Uterus (tissue), 4 donors: Measurements from ENCODE around the gene B3GNT8. TPM values are rescaled to one million over a fixed set of nuclear protein-coding genes. Genes with fewer than 3 reads are reported as not detected.

Source experiments
- DNase-seq, 2 donors: peaks; one replicate each; pipeline ENCODE4 v3.0.0-alpha.2; 2019 to 2020
- H3K27ac ChIP-seq, 2 donors: fragments of 200-600 bp; sonication (generic); 1 replicate in 1 of 2; 2 replicates in 1 of 2; pipeline ENCODE4 v1.5.1; 2016 to 2018
- H3K27me3 ChIP-seq, 2 donors: fragments of 200-600 bp; sonication (generic); one replicate each; pipeline ENCODE4 v1.5.1; 2018 to 2019; ENCODE audit warnings: control low read depth in 1 of 2
- H3K36me3 ChIP-seq, 2 donors: fragments of 200-600 bp; sonication (generic); one replicate each; pipeline ENCODE4 v1.5.1; 2019; ENCODE audit warnings: control low read depth in 1 of 2
- H3K4me1 ChIP-seq, 2 donors: fragments of 200-600 bp; sonication (generic); one replicate each; pipeline ENCODE4 v1.5.1; 2018 to 2019; ENCODE audit warnings: control low read depth in 1 of 2
- H3K4me3 ChIP-seq, 2 donors: fragments of 200-600 bp; sonication (generic); 1 replicate in 1 of 2; 2 replicates in 1 of 2; pipeline ENCODE4 v1.5.1; 2018 to 2019; ENCODE audit warnings: mild to moderate bottlenecking in 1 of 2
- H3K9me3 ChIP-seq, 2 donors: fragments of 200-600 bp; sonication (generic); one replicate each; pipeline ENCODE4 v1.5.1; 2019; ENCODE audit warnings: control low read depth in 1 of 2
- POLR2A ChIP-seq, 2 donors: fragments of 450-650 bp; IDR thresholded peaks; one replicate each; pipeline ENCODE4 v1.6.1; 2016; ENCODE audit warnings: antibody characterized with exemption in 2 of 2, mild to moderate bottlenecking in 1 of 2, moderate library complexity in 1 of 2
- intact Hi-C: fragments of 100-400 bp; cut with DNase I; formaldehyde crosslinking; loops from one replicate; pipeline ENCODE4 v1.15.1; 2023; ENCODE audit warnings: low total_unique reads
- total RNA-seq, 4 donors: library from RNA; depleted of rRNA in 3 of 4; stranded (reverse); fragments of >200 nt in 3 of 4; gene quantifications; one replicate each; pipeline versions ENCODE4 v1.1.0 to v1.2.4, GENCODE V29; 2014 to 2023
- TF ChIP-seq, protein P1 (sequence below), 4 experiments: fragments of 200-600 bp in 2 of 4; fragments of 450-650 bp in 2 of 4; sonication (generic) in 2 of 4; IDR thresholded peaks; one replicate each; pipeline ENCODE4 v1.5.1; 2016 to 2019; ENCODE audit warnings: antibody characterized with exemption in 4 of 4, mild to moderate bottlenecking in 2 of 4, moderate library complexity in 1 of 4
- donor health status: DM: yes; HTN: yes; CAD: no.

B3GNT8 gene
- total RNA-seq, 4 donors from 2014 or later: 0.83 to 14.1 (median 3.4) TPM; not detected in 1

DNA sequence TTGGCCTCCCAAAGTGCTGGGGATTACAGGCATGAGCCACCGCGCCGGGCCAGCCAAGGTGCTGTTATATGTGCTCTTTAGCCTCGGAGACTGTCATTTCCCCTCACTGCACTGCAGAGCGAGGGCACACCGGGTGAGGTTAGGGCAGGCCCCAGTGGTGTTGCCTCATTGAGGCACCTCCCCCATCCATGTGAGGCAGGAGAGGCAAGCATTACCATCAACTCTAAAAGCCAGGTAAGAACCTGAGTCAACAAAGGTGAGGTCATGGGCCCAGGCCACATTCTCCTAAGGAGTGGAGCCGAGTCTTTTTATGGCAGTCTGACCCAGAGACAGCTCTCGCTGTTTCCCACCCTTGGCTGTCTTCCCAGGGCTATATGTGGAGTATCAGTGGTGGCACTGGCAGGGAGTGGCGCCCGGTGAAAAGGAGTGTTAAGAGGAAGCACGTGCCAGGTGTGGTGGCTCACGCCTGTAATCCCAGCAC lies 10.9 kb downstream of the B3GNT8 start:
- Histone ChIP-seq H3K4me1 (no peaks in the 10 kb centered on the region), H3K4me3 (no peak overlapping the region), H3K36me3 (no peaks in the 10 kb centered on the region), H3K27me3 (no peaks in the 10 kb centered on the region), H3K9me3 (no peaks in the 10 kb centered on the region), H3K27ac (no peak overlapping the region)
- TF ChIP-seq, protein P1, sequence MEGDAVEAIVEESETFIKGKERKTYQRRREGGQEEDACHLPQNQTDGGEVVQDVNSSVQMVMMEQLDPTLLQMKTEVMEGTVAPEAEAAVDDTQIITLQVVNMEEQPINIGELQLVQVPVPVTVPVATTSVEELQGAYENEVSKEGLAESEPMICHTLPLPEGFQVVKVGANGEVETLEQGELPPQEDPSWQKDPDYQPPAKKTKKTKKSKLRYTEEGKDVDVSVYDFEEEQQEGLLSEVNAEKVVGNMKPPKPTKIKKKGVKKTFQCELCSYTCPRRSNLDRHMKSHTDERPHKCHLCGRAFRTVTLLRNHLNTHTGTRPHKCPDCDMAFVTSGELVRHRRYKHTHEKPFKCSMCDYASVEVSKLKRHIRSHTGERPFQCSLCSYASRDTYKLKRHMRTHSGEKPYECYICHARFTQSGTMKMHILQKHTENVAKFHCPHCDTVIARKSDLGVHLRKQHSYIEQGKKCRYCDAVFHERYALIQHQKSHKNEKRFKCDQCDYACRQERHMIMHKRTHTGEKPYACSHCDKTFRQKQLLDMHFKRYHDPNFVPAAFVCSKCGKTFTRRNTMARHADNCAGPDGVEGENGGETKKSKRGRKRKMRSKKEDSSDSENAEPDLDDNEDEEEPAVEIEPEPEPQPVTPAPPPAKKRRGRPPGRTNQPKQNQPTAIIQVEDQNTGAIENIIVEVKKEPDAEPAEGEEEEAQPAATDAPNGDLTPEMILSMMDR (IDR thresholded peaks at IDR 0.05): no peak
- TF ChIP-seq POLR2A (IDR thresholded peaks at IDR 0.05): no peak
- intact Hi-C loops: no loop called here
- DNase-seq: no peak

DNA sequence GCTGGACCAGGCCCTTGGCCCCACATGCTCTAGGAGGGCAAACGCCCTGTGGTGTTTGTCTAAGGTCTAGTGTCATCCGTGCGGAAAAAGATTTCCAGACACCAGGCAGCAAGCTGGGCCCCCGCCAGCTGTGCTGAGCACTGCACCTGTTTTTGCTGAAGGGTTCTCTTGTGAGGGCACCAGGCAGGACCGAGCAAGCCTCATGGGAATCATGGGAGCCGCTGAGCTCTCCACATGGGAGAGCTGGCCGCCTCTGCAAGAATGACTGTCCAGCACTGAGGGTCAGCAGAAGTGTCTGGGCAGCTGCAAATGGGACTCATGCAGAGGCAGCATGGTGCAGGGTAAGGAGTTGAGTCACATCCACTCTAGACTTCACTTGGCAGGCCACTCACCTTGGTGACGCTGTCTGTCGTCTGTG lies 12.0 kb downstream of the B3GNT8 start:
- intact Hi-C loops: no loop called here
- H3K36me3 ChIP-seq: no peaks in the 10 kb centered on the region
- no peak for DNase-seq
- H3K27ac ChIP-seq: no peak overlapping the region
- no peaks in the 10 kb centered on the region for H3K27me3 ChIP-seq
- H3K4me3 ChIP-seq: no peak overlapping the region
- no peak for TF ChIP-seq POLR2A (IDR thresholded peaks at IDR 0.05)
- TF ChIP-seq, protein P1 (IDR thresholded peaks at IDR 0.05): no peak
- no peaks in the 10 kb centered on the region for H3K9me3 ChIP-seq
- H3K4me1 ChIP-seq: no peaks in the 10 kb centered on the region

DNA sequence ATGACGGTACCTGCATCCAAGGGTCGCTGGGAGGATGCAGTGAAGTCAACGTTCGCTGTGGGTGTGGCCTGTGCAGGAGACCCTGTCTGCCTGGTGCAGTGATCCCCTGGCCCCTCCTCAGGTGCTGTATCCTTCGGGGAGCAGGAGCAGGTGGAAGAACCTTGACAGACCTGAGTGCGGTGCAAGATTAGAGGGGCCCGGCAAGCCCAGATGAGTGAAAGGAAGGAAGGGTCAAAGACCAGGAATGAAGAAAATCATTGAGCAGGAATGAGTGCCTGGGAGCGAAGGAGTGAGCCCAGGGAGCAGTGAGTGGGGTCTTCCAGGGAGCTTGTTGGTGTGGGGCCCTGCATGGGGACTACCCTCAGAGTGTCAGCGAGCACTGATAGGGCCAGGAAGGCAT lies 12.7 kb downstream of the B3GNT8 start:
- Histone ChIP-seq H3K36me3 (no peaks in the 10 kb centered on the region), H3K4me3 (no peak overlapping the region), H3K27ac (no peak overlapping the region), H3K9me3 (no peaks in the 10 kb centered on the region), H3K4me1 (no peaks in the 10 kb centered on the region), H3K27me3 (no peaks in the 10 kb centered on the region)
- no peak for DNase-seq
- intact Hi-C loops: no loop called here
- TF ChIP-seq, protein P1 (IDR thresholded peaks at IDR 0.05): no peak
- no peak for TF ChIP-seq POLR2A (IDR thresholded peaks at IDR 0.05)

DNA sequence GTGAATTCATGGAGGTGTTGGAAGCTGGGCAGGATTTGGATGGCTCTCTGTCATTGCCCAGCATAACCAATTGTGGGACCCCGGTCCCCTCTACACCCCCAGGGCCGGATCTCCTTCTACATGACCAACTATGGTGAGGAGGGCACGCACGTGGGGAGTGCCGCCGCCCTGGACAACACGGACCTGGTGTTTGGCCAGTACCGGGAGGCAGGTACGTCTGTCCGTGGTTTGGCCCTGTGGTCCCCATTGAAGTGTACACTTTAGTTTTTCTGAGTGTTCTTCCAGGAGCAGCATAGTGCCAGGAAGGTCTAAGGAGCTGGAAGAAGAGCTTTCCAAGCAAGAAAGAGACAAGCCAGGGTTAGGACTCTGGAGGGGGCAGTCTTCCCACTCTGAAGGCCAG lies 13.2 kb downstream of the B3GNT8 start:
- intact Hi-C loops: no loop called here
- Histone ChIP-seq H3K27me3 (no peaks in the 10 kb centered on the region), H3K9me3 (no peaks in the 10 kb centered on the region), H3K4me3 (no peak overlapping the region), H3K36me3 (no peaks in the 10 kb centered on the region), H3K4me1 (no peaks in the 10 kb centered on the region), H3K27ac (no peak overlapping the region)
- DNase-seq: no peak
- TF ChIP-seq, protein P1 (IDR thresholded peaks at IDR 0.05): no peak
- TF ChIP-seq POLR2A (IDR thresholded peaks at IDR 0.05): no peak

DNA sequence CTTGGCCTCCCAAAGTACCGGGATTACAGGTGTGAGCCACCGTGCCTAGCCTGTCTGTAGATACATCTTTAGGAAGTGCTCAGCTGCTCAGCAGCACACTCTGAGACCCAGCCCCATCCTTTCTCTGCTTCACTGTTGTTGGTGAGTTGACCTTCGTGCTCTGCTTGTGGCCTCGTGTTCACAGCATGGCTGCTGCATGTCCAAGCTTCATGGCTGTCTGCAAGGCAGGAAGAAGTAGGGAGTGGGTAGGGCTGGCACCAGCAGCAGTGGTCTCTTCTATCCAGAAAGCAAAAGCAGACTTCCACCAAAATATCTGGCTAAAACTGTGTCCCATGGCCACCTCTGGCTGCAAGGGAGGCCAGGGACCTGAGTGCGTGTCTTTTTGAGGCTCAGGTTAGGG lies 14.2 kb downstream of the B3GNT8 start:
- no peaks in the 10 kb centered on the region for H3K27me3 ChIP-seq
- H3K4me1 ChIP-seq: no peaks in the 10 kb centered on the region
- intact Hi-C loops: no loop called here
- no peak overlapping the region for H3K4me3 ChIP-seq
- no peaks in the 10 kb centered on the region for H3K9me3 ChIP-seq
- H3K27ac ChIP-seq: no peak overlapping the region
- no peak for DNase-seq
- TF ChIP-seq, protein P1 (IDR thresholded peaks at IDR 0.05): no peak
- TF ChIP-seq POLR2A (IDR thresholded peaks at IDR 0.05): no peak
- no peaks in the 10 kb centered on the region for H3K36me3 ChIP-seq
